DND-41 (cell line): ENCODE data around the gene PAN3.

ENCODE experiments used
- EZH2 ChIP-seq: IDR thresholded peaks from 3 replicates; pipeline ENCODE4 v1.6.1; 2012; ENCODE audit warnings: borderline replicate concordance, low read depth, mild to moderate bottlenecking, moderate library complexity, low read length, inconsistent platforms; ENCODE audit not compliant: severe bottlenecking
- TF ChIP-seq, protein P1 (sequence below): IDR thresholded peaks from 2 replicates; pipeline ENCODE4 v1.5.1; 2012; ENCODE audit warnings: borderline replicate concordance, low read length, moderate library complexity, mild to moderate bottlenecking; ENCODE audit not compliant: poor library complexity, severe bottlenecking; ENCODE audit errors: extremely low read depth

- TF ChIP-seq, protein P1, sequence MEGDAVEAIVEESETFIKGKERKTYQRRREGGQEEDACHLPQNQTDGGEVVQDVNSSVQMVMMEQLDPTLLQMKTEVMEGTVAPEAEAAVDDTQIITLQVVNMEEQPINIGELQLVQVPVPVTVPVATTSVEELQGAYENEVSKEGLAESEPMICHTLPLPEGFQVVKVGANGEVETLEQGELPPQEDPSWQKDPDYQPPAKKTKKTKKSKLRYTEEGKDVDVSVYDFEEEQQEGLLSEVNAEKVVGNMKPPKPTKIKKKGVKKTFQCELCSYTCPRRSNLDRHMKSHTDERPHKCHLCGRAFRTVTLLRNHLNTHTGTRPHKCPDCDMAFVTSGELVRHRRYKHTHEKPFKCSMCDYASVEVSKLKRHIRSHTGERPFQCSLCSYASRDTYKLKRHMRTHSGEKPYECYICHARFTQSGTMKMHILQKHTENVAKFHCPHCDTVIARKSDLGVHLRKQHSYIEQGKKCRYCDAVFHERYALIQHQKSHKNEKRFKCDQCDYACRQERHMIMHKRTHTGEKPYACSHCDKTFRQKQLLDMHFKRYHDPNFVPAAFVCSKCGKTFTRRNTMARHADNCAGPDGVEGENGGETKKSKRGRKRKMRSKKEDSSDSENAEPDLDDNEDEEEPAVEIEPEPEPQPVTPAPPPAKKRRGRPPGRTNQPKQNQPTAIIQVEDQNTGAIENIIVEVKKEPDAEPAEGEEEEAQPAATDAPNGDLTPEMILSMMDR, result no peak
- TF ChIP-seq EZH2, result no peak
These were observed 129.2 kb downstream of the PAN3 start for GRCh38 chr13:28267497-28267896.
